K562 (cell line): ENCODE data around the gene PRKAR1A. TPM values are rescaled to one million over a fixed set of nuclear protein-coding genes. Genes with fewer than 3 reads are reported as not detected.

Experiments used
- ATAC-seq: fragments of 200-7000 bp; cut with Tn5 transposase; 3 replicates; pipeline ENCODE4 v1.9.1; 2020; ENCODE audit warnings: moderate library complexity
- BruUV-seq: library from RNA; stranded (reverse); fragments of 400-500 nt; replicated peaks from 2 replicates; lab custom pipeline; 2021; lab: Mats Ljungman, UMichigan
- CTCF ChIA-PET: fragments of 300-600 bp; formaldehyde crosslinking; extraction: SDS; loops from one replicate; lab custom pipeline; 2021; ENCODE audit warnings: low intra/inter-chr PET ratio; lab: Yijun Ruan, JAX
- POLR2A ChIA-PET: fragments of 300-600, 350-650 bp; sonication (Branson Sonifier 250); formaldehyde crosslinking; extraction: SDS; loops from one replicate; lab custom pipeline; 2021; ENCODE audit warnings: antibody characterized with exemption, inconsistent platforms; lab: Yijun Ruan, JAX
- DNase-seq, 4 experiments: peaks; one replicate each; pipeline versions ENCODE4 v3.0.0 to v3.0.0-alpha.2; 2011 to 2018; ENCODE audit warnings: low spot score in 3 of 4, mixed read lengths in 3 of 4; ENCODE audit errors: extremely low read depth in 1 of 4
- FAIRE-seq: peaks from 2 replicates; lab custom pipeline; 2011; peaks lifted over from hg19 to GRCh38; lab: Jason Lieb, UNC
- H2AFZ ChIP-seq: 2 replicates; pipeline ENCODE4 v1.6.0; 2011; ENCODE audit warnings: low read depth, low read length, control low read depth, inconsistent platforms
- H3K27ac ChIP-seq: fragments of 200-600 bp; 3 replicates; pipeline ENCODE4 v1.8.0; 2011; ENCODE audit warnings: low read depth, mild to moderate bottlenecking, control low read depth, inconsistent platforms, low read length, moderate library complexity, mixed read lengths; ENCODE audit errors: extremely low read depth
- H3K27me3 ChIP-seq, 2 experiments: fragments of 300-600 bp in 1 of 2; 2 replicates in 1 of 2; 3 replicates in 1 of 2; pipeline versions ENCODE4 v1.6.0 to v1.8.0; 2011; ENCODE audit warnings: inconsistent platforms in 2 of 2, low read length in 2 of 2, mild to moderate bottlenecking in 1 of 2, mixed read lengths in 1 of 2, moderate library complexity in 1 of 2; ENCODE audit not compliant: control insufficient read depth in 2 of 2, insufficient read depth in 2 of 2
- H3K36me3 ChIP-seq: fragments of 300-600 bp; 3 replicates; pipeline ENCODE4 v1.8.0; 2011; ENCODE audit warnings: mild to moderate bottlenecking, low read length, inconsistent platforms; ENCODE audit not compliant: control insufficient read depth, insufficient read depth
- H3K4me1 ChIP-seq, 2 experiments: fragments of 200-600 bp in 1 of 2; replicated peaks in 1 of 2; 2 replicates in 1 of 2; 3 replicates in 1 of 2; pipeline versions ENCODE4 v1.5.1 to v1.8.0; 2011; ENCODE audit warnings: inconsistent platforms in 2 of 2, low read length in 2 of 2, mild to moderate bottlenecking in 1 of 2, mixed read lengths in 1 of 2, moderate library complexity in 1 of 2; ENCODE audit not compliant: control insufficient read depth in 2 of 2, insufficient read depth in 2 of 2
- H3K4me2 ChIP-seq: 2 replicates; pipeline ENCODE4 v1.6.1; 2011; ENCODE audit warnings: low read length, control low read depth, inconsistent platforms, mixed read lengths; ENCODE audit not compliant: insufficient read depth
- H3K4me3 ChIP-seq: fragments of 200-600 bp; sonication (generic), shearing (Covaris generic); 2 replicates; pipeline ENCODE4 v1.5.1; 2016; ENCODE audit warnings: control low read depth, inconsistent platforms
- H3K79me2 ChIP-seq: fragments of 200-600 bp; 3 replicates; pipeline ENCODE4 v1.8.0; 2011; ENCODE audit warnings: low read length, inconsistent platforms; ENCODE audit not compliant: control insufficient read depth, insufficient read depth
- H3K9ac ChIP-seq, 2 experiments: 2 replicates each; pipeline versions ENCODE4 v1.6.0 to v1.6.1; 2011; ENCODE audit warnings: low read depth in 2 of 2, low read length in 2 of 2, control low read depth in 1 of 2, inconsistent platforms in 1 of 2, mild to moderate bottlenecking in 1 of 2, mixed read lengths in 1 of 2; ENCODE audit not compliant: insufficient read depth in 1 of 2
- H3K9me1 ChIP-seq: one replicate; pipeline ENCODE4 v1.6.0; 2011; ENCODE audit warnings: inconsistent platforms, mild to moderate bottlenecking, low read length, moderate library complexity; ENCODE audit not compliant: control insufficient read depth, insufficient read depth
- H3K9me3 ChIP-seq: replicated peaks from 2 replicates; pipeline ENCODE4 v1.5.1; 2011; ENCODE audit warnings: low read depth, low read length, inconsistent platforms; ENCODE audit not compliant: control insufficient read depth, insufficient read depth
- H4K20me1 ChIP-seq: replicated peaks from 2 replicates; pipeline ENCODE4 v1.6.1; 2011; ENCODE audit warnings: low read length, inconsistent platforms, mixed read lengths; ENCODE audit not compliant: control insufficient read depth, insufficient read depth
- BCOR ChIP-seq: fragments of 450-650 bp; IDR thresholded peaks from 2 replicates; pipeline ENCODE4 v1.6.1; 2016
- EP300 ChIP-seq: IDR thresholded peaks from 2 replicates; pipeline ENCODE4 v1.6.1; 2012; ENCODE audit warnings: low read length, improper control_type of control experiment
- GATA2 ChIP-seq: sonication (generic); formaldehyde crosslinking; IDR thresholded peaks from 2 replicates; pipeline ENCODE4 v1.4.0; 2020; ENCODE audit warnings: mild to moderate bottlenecking, missing genetic modification reagents
- MBD2 ChIP-seq: sonication (generic); IDR thresholded peaks from 2 replicates; pipeline ENCODE4 v1.6.1; 2016; ENCODE audit warnings: low read depth, borderline replicate concordance
- MTF1 ChIP-seq: fragments of 250-450 bp; sonication (Bioruptor Pico); IDR thresholded peaks from 2 replicates; pipeline ENCODE4 v1.9.0; 2021; ENCODE audit warnings: moderate library complexity, mild to moderate bottlenecking, inconsistent platforms, borderline replicate concordance
- RBM14 ChIP-seq: fragments of 200-400 bp; formaldehyde crosslinking; IDR thresholded peaks from 2 replicates; pipeline ENCODE4 v1.6.1; 2018; ENCODE audit warnings: low read depth, mild to moderate bottlenecking, low read length, moderate library complexity, borderline replicate concordance; ENCODE audit not compliant: insufficient read depth
- SP2 ChIP-seq: IDR thresholded peaks from 2 replicates; pipeline ENCODE4 v1.6.1; 2011; ENCODE audit warnings: mild to moderate bottlenecking, low read depth, low read length, moderate library complexity; ENCODE audit not compliant: poor library complexity, severe bottlenecking; ENCODE audit errors: extremely low read depth
- ZNF384 ChIP-seq: IDR thresholded peaks from 2 replicates; pipeline ENCODE4 v1.6.1; 2012; ENCODE audit warnings: low read depth, low read length, improper control_type of control experiment
- ZNF644 ChIP-seq: fragments of 200-800 bp; sonication (Bioruptor generic); IDR thresholded peaks from 2 replicates; pipeline ENCODE4 v1.6.1; 2016; ENCODE audit warnings: low read depth, missing genetic modification characterization, missing compliant biosample characterization
- WGBS: fragments of 100-300 bp; shearing (Covaris generic); methylation state at CpG from one replicate; pipeline ENCODE4 v1.1.6; 2016; ENCODE audit warnings: low coverage, mixed read lengths; ENCODE audit not compliant: insufficient coverage; ENCODE audit errors: missing lambda C conversion rate; 5-methylcytosine and 5-hydroxymethylcytosine counted together
- in situ Hi-C: fragments of 300-500 bp; cut with MboI; formaldehyde crosslinking; loops from 4 replicates; pipeline ENCODE4 v1.15.0; 2018; ENCODE audit warnings: inconsistent platforms, mixed read lengths
- intact Hi-C: fragments of 100-400 bp; cut with micrococcal nuclease; formaldehyde crosslinking; loops from 2 replicates; pipeline ENCODE4 v1.14.2; 2022
- polyA plus RNA-seq, 8 experiments: library from polyadenylated mRNA; depleted of rRNA in 4 of 8; stranded (reverse) in 5 of 8; unstranded in 3 of 8; fragments of >200 nt; fragmentation: Nextera tagmentation in 2 of 8; fragmentation: Illumina TruSeq in 1 of 8; extraction: Ambion mirVana in 2 of 8; extraction: Trizol in 1 of 8; gene quantifications; 2 replicates each; pipeline versions ENCODE4 v1.2.1 to v1.2.3, GENCODE V29; 2011 to 2014; ENCODE audit warnings: inconsistent platforms in 1 of 8, missing spikeins in 1 of 8
- total RNA-seq, 7 experiments: library from RNA; depleted of rRNA in 6 of 7; stranded (reverse); fragments of >200 nt in 6 of 7; fragmentation: Illumina TruSeq in 2 of 7; extraction: Trizol in 2 of 7; gene quantifications; 2 replicates each; pipeline versions ENCODE4 v1.2.1 to v1.2.3, GENCODE V29; 2011 to 2021; ENCODE audit warnings: low replicate concordance in 1 of 7
- TF ChIP-seq, protein P1 (sequence below): fragments of 250-450 bp; sonication (Bioruptor Pico); IDR thresholded peaks from 2 replicates; pipeline ENCODE4 v1.4.0; 2020; ENCODE audit warnings: mild to moderate bottlenecking, moderate library complexity
- TF ChIP-seq, protein P2 (sequence below): sonication (generic); formaldehyde crosslinking; IDR thresholded peaks from 2 replicates; pipeline ENCODE4 v1.8.0; 2022; ENCODE audit warnings: missing genetic modification reagents, mild to moderate bottlenecking, moderate library complexity, borderline replicate concordance
- TF ChIP-seq, protein P3 (sequence below): fragments of 450-650 bp; IDR thresholded peaks from 2 replicates; pipeline ENCODE4 v1.6.1; 2017; ENCODE audit warnings: antibody characterized with exemption, mild to moderate bottlenecking

PRKAR1A gene
- total and polyA plus RNA-seq, 9 of the 15 experiments (the other 6 are each of a cell fraction or from before 2014, with no cell fraction given), result 15.0 to 95.6 (median 67.5) TPM

DNA sequence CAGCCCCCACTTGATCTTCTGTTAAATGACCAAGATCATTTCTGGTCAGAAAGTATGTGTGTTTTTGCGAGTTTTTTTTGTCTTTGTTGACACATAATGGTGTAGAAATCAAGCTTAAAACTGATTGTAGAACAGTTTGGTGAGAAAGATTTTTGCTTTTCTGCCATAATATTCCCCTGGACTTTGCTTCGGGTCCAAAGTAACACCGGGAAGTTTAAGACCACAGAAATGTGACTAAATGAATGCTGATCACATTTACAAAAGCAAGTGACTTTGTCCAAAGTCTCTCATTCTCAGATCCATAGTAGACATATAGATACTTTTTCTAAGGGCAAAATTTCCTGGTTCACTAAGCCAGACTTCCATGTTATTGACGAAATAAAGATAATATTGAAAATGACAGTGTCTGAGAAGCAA lies 86.3 kb downstream of the PRKAR1A start (continued):
- TF ChIP-seq RBM14, result no peak
- TF ChIP-seq, protein P1, sequence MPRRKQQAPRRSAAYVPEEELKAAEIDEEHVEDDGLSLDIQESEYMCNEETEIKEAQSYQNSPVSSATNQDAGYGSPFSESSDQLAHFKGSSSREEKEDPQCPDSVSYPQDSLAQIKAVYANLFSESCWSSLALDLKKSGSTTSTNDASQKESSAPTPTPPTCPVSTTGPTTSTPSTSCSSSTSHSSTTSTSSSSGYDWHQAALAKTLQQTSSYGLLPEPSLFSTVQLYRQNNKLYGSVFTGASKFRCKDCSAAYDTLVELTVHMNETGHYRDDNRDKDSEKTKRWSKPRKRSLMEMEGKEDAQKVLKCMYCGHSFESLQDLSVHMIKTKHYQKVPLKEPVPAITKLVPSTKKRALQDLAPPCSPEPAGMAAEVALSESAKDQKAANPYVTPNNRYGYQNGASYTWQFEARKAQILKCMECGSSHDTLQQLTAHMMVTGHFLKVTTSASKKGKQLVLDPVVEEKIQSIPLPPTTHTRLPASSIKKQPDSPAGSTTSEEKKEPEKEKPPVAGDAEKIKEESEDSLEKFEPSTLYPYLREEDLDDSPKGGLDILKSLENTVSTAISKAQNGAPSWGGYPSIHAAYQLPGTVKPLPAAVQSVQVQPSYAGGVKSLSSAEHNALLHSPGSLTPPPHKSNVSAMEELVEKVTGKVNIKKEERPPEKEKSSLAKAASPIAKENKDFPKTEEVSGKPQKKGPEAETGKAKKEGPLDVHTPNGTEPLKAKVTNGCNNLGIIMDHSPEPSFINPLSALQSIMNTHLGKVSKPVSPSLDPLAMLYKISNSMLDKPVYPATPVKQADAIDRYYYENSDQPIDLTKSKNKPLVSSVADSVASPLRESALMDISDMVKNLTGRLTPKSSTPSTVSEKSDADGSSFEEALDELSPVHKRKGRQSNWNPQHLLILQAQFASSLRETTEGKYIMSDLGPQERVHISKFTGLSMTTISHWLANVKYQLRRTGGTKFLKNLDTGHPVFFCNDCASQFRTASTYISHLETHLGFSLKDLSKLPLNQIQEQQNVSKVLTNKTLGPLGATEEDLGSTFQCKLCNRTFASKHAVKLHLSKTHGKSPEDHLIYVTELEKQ (CRISPR knock-in tag), result no peak
- no peak for TF ChIP-seq EP300
- TF ChIP-seq ZNF384, result no peak
- no peak for TF ChIP-seq SP2

DNA sequence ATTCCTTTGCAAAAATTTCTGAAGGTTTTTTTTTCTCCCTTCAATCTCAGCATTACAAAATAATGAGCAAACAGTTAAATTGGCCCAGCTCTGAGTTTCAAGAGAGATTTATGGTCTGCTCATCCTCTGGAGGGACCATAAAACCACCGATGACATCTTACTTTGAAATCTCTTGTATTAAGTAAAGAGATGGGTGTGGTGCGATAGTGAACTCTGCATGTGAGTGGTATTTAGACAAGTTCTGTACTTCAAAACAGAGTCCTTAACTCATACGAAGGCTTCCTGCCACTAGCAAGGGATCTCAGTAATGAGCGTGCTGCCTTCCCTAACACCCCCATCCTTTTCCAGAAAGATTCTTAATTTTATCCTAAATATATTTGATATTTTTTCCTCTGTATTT lies 86.9 kb downstream of the PRKAR1A start:
- 5% methylated on average over 4 of the region's 4 CpGs for WGBS
- Histone ChIP-seq H3K9me1 (no peaks in the 10 kb centered on the region), H3K9me3 (no peaks in the 10 kb centered on the region), H3K79me2 (no peaks in the 10 kb centered on the region), H3K4me3 (no peak overlapping the region), H3K27ac (no peak overlapping the region), H3K9ac (no peak overlapping the region), H3K36me3 (no peaks in the 10 kb centered on the region), H4K20me1 (no peaks in the 10 kb centered on the region; the same call in 1 of the 2 replicates), H3K4me2 (no peak overlapping the region), H3K27me3 (peaks cover 22 to 24% of the 10 kb centered on the region in 2 experiments), H2AFZ (no peak overlapping the region), H3K4me1 (peaks cover 0 to 17% of the 10 kb centered on the region in 2 experiments; a peak in 2 of 5 replicates)
- ATAC-seq (no peak), FAIRE-seq (no peak), DNase-seq (no peak)
- POLR2A ChIA-PET, result no interaction called here
- no TSS peak for BruUV-seq
- CTCF ChIA-PET, result no interaction called here
- in situ Hi-C loops, result no loop called here
- intact Hi-C loops, result no loop called here
- TF ChIP-seq GATA2 (CRISPR knock-in tag) (no peak), MBD2 (no peak), ZNF644 (no peak), MTF1 (CRISPR knock-in tag) (no peak), BCOR (no peak)
- TF ChIP-seq, protein P2, sequence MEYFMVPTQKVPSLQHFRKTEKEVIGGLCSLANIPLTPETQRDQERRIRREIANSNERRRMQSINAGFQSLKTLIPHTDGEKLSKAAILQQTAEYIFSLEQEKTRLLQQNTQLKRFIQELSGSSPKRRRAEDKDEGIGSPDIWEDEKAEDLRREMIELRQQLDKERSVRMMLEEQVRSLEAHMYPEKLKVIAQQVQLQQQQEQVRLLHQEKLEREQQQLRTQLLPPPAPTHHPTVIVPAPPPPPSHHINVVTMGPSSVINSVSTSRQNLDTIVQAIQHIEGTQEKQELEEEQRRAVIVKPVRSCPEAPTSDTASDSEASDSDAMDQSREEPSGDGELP (CRISPR knock-in tag), result no peak
- TF ChIP-seq, protein P3, sequence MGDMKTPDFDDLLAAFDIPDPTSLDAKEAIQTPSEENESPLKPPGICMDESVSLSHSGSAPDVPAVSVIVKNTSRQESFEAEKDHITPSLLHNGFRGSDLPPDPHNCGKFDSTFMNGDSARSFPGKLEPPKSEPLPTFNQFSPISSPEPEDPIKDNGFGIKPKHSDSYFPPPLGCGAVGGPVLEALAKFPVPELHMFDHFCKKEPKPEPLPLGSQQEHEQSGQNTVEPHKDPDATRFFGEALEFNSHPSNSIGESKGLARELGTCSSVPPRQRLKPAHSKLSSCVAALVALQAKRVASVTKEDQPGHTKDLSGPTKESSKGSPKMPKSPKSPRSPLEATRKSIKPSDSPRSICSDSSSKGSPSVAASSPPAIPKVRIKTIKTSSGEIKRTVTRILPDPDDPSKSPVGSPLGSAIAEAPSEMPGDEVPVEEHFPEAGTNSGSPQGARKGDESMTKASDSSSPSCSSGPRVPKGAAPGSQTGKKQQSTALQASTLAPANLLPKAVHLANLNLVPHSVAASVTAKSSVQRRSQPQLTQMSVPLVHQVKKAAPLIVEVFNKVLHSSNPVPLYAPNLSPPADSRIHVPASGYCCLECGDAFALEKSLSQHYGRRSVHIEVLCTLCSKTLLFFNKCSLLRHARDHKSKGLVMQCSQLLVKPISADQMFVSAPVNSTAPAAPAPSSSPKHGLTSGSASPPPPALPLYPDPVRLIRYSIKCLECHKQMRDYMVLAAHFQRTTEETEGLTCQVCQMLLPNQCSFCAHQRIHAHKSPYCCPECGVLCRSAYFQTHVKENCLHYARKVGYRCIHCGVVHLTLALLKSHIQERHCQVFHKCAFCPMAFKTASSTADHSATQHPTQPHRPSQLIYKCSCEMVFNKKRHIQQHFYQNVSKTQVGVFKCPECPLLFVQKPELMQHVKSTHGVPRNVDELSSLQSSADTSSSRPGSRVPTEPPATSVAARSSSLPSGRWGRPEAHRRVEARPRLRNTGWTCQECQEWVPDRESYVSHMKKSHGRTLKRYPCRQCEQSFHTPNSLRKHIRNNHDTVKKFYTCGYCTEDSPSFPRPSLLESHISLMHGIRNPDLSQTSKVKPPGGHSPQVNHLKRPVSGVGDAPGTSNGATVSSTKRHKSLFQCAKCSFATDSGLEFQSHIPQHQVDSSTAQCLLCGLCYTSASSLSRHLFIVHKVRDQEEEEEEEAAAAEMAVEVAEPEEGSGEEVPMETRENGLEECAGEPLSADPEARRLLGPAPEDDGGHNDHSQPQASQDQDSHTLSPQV, result no peak
